ENCODE results near the gene MX1. TPM values are rescaled to one million over a fixed set of nuclear protein-coding genes. Genes with fewer than 3 reads are reported as not detected.

MX1 gene
- total and polyA plus RNA-seq, 7 donors = 2.2 to 14.9 (median 3.8) TPM

DNA sequence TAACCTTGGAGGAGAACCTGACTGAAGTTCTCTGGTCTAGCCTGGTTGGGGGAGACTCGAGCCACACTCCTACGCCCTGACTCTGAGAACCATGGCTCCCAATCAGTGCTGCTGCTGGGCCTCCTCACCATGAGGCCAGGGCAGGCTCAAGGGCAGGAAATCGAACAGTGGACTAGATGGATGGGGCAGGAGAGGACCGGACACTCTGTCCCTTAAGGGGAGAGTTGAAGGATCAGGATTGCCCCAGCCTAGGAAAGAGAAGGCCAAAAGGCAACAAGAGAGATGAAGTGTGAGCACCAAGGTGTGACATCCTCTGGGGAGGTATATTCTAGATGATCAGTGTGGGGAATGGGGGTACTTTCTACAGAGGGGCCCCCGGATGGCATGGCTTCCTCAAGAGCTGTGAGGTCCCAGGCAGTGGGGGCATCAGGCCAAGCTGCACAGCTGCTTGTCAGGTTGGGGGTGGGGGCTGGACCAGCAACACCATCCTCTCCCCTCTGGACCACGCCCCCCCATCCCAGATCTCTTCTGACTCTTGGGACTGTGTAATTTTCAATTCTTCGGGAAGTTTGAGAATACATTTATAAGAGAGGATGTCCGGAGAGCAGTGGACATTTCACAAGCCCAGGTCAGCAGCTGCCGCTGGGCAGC is 34.0 kb downstream of the MX1 start:
- H3K36me3 ChIP-seq (ENCODE audit: insufficient read depth in 1 of 2, low read depth in 1 of 2) = no peaks in the 10 kb centered on the region
- no peak overlapping the region for H3K27ac ChIP-seq
- no peak overlapping the region for H3K4me3 ChIP-seq
- no peak for DNase-seq
- TF ChIP-seq, protein P1, sequence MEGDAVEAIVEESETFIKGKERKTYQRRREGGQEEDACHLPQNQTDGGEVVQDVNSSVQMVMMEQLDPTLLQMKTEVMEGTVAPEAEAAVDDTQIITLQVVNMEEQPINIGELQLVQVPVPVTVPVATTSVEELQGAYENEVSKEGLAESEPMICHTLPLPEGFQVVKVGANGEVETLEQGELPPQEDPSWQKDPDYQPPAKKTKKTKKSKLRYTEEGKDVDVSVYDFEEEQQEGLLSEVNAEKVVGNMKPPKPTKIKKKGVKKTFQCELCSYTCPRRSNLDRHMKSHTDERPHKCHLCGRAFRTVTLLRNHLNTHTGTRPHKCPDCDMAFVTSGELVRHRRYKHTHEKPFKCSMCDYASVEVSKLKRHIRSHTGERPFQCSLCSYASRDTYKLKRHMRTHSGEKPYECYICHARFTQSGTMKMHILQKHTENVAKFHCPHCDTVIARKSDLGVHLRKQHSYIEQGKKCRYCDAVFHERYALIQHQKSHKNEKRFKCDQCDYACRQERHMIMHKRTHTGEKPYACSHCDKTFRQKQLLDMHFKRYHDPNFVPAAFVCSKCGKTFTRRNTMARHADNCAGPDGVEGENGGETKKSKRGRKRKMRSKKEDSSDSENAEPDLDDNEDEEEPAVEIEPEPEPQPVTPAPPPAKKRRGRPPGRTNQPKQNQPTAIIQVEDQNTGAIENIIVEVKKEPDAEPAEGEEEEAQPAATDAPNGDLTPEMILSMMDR (IDR thresholded peaks at IDR 0.05) = no peak
- H3K4me1 ChIP-seq = no peaks in the 10 kb centered on the region
- intact Hi-C loops (cut with DNase I) = loop anchor here (2.0 to 10.0 kb wide), 3 partner anchors 175 to 338 kb away; no protein-coding TSS in a partner anchor
- H3K9me3 ChIP-seq = no peaks in the 10 kb centered on the region
- 76 to 84% (median 80%) methylated on average over 9 of the region's 9 CpGs for WGBS, 3 donors
- ATAC-seq = no peak
- peaks cover 0 to 5% (median 0%) of the 10 kb centered on the region in 3 donors for H3K27me3 ChIP-seq (ENCODE audit: insufficient read depth in 3 of 3, low read length in 2 of 3)

DNA sequence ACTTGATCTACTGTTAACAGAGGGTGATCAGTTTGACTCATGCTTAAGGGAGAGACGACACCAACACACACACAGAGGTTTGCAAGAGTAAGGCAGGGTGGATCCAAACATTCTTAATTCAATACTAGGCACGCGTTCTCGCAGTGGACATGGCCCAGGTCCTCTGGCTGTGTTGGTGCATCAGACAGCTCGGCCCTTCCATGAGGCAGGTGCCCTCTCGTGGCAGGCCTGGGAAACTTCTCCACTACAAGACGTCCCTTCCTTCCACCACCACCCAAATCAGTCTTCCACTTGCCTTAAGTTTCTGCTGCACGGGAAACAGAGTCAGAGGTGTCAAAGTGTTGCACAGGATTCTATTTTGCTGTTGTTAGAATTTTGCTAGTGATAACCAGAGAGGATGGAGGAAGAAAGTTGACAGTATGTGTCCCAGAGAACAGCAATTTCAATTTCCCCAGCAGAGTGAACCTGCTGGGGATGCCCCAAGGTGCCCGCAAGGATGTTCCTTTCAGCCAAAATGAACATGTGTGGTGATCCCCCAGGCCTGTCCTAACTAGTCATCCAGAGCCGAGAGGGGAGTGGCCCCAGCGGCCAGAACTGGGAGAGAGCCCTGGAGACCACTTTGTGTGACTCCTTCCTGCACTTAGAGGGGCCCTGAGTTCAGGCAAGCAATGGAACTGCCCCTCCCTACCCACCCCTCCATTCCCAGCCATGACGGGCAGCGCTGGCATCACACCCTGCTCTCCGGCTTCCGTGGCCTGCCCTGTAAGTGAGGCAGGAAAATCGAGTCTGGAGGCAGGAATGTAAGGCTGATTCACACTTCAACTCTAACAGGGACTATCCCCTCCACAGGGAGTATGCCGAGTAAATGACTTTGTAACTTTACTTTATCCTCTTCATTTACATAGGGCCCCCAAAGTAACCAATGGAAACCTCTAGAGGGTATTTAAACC is 34.8 kb downstream of the MX1 start:
- peaks cover 0 to 5% (median 0%) of the 10 kb centered on the region in 3 donors for H3K27me3 ChIP-seq (ENCODE audit: insufficient read depth in 3 of 3, low read length in 2 of 3)
- H3K4me1 ChIP-seq = no peaks in the 10 kb centered on the region
- intact Hi-C loops (cut with DNase I) = loop anchor here in 1 of 2 donors (2.0 to 5.0 kb wide), 2 partner anchors 178 to 339 kb away; no protein-coding TSS in a partner anchor
- no peak overlapping the region for H3K4me3 ChIP-seq
- no peaks in the 10 kb centered on the region for H3K36me3 ChIP-seq (ENCODE audit: insufficient read depth in 1 of 2, low read depth in 1 of 2)
- DNase-seq = peak; percentile 72 to 84
- ATAC-seq = peak; percentile 46 to 82 (median 69)
- TF ChIP-seq, protein P1 (IDR thresholded peaks at IDR 0.05) = peak; percentile 64
- H3K27ac ChIP-seq = no peak overlapping the region
- no peaks in the 10 kb centered on the region for H3K9me3 ChIP-seq
- WGBS, 3 donors = 36 to 45% (median 39%) methylated on average over 17 of the region's 17 CpGs

DNA sequence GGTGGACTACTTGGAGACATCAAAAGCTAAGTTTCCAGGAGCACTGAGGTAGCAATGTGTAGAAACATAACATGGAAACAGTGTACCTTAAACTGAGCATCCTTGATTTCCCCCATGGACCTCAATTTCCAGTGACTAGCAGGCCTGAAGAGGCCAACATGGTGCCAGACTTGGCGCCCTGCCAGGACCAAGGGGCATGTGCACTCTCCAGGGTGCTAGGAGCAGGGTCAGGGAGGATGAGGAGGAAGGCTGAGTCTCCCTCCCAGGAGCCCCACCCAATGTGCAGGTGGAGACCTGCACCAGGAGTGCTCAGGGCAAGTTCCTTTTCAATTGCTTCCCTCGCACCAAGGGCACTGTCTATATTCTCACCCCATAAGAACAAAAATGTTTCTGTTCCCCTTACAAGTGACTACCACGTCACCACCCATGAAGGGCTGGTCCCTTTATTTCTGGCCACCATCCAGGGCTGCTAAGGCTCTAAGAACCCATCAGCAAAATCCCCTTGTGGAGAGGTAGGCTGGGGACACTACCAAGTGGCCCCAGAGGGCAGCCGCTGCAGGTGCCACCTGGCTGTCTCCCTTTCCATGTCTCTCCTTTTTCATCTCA is 39.2 kb downstream of the MX1 start:
- intact Hi-C loops (cut with DNase I) = no loop called here
- no peak overlapping the region for H3K27ac ChIP-seq
- no peaks in the 10 kb centered on the region for H3K36me3 ChIP-seq (ENCODE audit: insufficient read depth in 1 of 2, low read depth in 1 of 2)
- TF ChIP-seq, protein P1 (IDR thresholded peaks at IDR 0.05) = no peak
- H3K9me3 ChIP-seq = no peaks in the 10 kb centered on the region
- no peak overlapping the region for H3K4me3 ChIP-seq
- H3K4me1 ChIP-seq = no peaks in the 10 kb centered on the region
- H3K27me3 ChIP-seq (ENCODE audit: insufficient read depth in 3 of 3, low read length in 2 of 3) = peaks cover 0 to 18% (median 0%) of the 10 kb centered on the region in 3 donors
- DNase-seq = no peak
- no peak for ATAC-seq
- 89 to 91% (median 89%) methylated on average over 4 of the region's 4 CpGs for WGBS, 3 donors

DNA sequence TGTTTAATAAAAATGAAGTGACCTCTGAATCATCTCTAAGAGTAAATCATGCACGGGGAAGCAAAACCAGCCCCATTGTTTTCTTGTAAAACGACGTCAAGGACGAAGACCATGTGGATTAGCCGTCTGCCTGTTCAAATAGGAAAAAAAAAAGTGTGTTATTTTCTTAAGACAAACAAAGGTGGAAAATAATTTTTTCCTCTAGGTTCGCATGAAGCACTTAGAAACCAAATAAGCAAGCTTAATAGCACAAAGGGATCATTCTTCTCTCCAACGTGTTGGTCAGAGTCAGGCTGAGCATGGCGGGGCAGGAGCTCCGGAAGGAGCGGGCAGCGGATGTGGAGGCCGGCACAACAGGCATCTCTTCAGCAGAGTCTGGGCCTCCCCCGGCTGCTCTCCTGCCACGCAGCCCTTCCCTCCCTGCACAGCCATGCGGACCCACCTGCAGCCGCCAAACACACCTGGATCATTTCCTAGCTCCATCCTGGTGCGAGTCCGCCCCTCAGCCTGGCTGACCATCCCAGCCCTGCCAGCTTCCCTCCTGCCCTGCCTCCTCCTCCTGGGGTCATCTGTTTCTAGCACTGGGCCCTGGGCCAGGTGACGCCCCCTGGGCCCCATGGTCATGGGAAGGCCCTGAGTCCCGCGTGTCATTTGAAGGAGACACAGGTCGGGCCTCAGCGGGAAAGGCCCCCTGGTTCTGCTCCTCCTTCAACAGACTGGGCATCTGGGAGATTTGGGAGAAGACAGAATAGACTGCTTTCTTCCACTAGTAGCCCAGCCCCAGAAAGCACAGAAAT is 40.2 kb downstream of the MX1 start:
- H3K27me3 ChIP-seq (ENCODE audit: insufficient read depth in 3 of 3, low read length in 2 of 3) = peaks cover 0 to 24% (median 0%) of the 10 kb centered on the region in 3 donors
- H3K4me3 ChIP-seq = no peak overlapping the region
- no peaks in the 10 kb centered on the region for H3K36me3 ChIP-seq (ENCODE audit: insufficient read depth in 1 of 2, low read depth in 1 of 2)
- no peaks in the 10 kb centered on the region for H3K4me1 ChIP-seq
- WGBS, 3 donors = 81 to 82% (median 81%) methylated on average over 23 of the region's 23 CpGs
- DNase-seq = no peak
- no peak for ATAC-seq
- H3K27ac ChIP-seq = no peak overlapping the region
- no peaks in the 10 kb centered on the region for H3K9me3 ChIP-seq
- TF ChIP-seq, protein P1 (IDR thresholded peaks at IDR 0.05) = no peak
- intact Hi-C loops (cut with DNase I) = no loop called here
